CD4-positive, alpha-beta memory T cell (primary cell): ENCODE data around the gene VPS4A. TPM values are rescaled to one million over a fixed set of nuclear protein-coding genes. Genes with fewer than 3 reads are reported as not detected.

ENCODE experiments used
- CTCF ChIA-PET: fragments of 350-600 bp; sonication (Branson Sonifier 250); formaldehyde crosslinking; loops from one replicate; lab custom pipeline; 2021; ENCODE audit warnings: inconsistent platforms; ENCODE audit not compliant: partially characterized antibody; lab: Charles Lee
- POLR2A ChIA-PET: fragments of 350-600 bp; sonication (Branson Sonifier 250); formaldehyde crosslinking; loops from one replicate; lab custom pipeline; 2021; ENCODE audit not compliant: partially characterized antibody; lab: Charles Lee
- DNase-seq, 5 donors: peaks; one replicate each; pipeline versions ENCODE4 v3.0.0 to v3.0.0-alpha.2; 2020 to 2022; ENCODE audit warnings: mixed read lengths in 1 of 5
- H3K27ac ChIP-seq: one replicate; pipeline ENCODE4 v1.7.0; 2013; ENCODE audit warnings: low read depth, low read length
- H3K27me3 ChIP-seq: 2 replicates; pipeline ENCODE4 v1.7.0; 2013; ENCODE audit warnings: mild to moderate bottlenecking, low read length, moderate library complexity; ENCODE audit not compliant: insufficient read depth
- H3K36me3 ChIP-seq: 2 replicates; pipeline ENCODE4 v1.7.0; 2013; ENCODE audit warnings: mild to moderate bottlenecking, low read length, moderate library complexity; ENCODE audit not compliant: insufficient read depth
- H3K4me1 ChIP-seq: 2 replicates; pipeline ENCODE4 v1.7.0; 2013; ENCODE audit warnings: mild to moderate bottlenecking, low read length, moderate library complexity; ENCODE audit not compliant: insufficient read depth
- H3K4me3 ChIP-seq, 2 donors: one replicate each; pipeline ENCODE4 v1.7.0; 2013; ENCODE audit warnings: low read length in 2 of 2, mild to moderate bottlenecking in 1 of 2
- H3K9me3 ChIP-seq, 2 donors: one replicate each; pipeline ENCODE4 v1.7.0; 2013; ENCODE audit warnings: low read length in 2 of 2, control low read depth in 1 of 2; ENCODE audit not compliant: control insufficient read depth in 1 of 2
- H3K27ac Mint-ChIP-seq, 7 donors: one replicate each; pipeline ENCODE4 v1.8.0; 2020 to 2021; ENCODE audit warnings: mixed read lengths in 7 of 7, mild to moderate bottlenecking in 6 of 7, inconsistent platforms in 3 of 7, moderate library complexity in 3 of 7
- H3K27me3 Mint-ChIP-seq, 2 donors: one replicate each; pipeline ENCODE4 v1.8.0; 2020 to 2021; ENCODE audit warnings: mixed read lengths in 2 of 2
- H3K36me3 Mint-ChIP-seq, 2 donors: one replicate each; pipeline ENCODE4 v1.8.0; 2020 to 2021; ENCODE audit warnings: mixed read lengths in 2 of 2, inconsistent platforms in 1 of 2, mild to moderate bottlenecking in 1 of 2
- H3K4me1 Mint-ChIP-seq, 4 donors: one replicate each; pipeline ENCODE4 v1.8.0; 2020 to 2021; ENCODE audit warnings: mixed read lengths in 4 of 4, mild to moderate bottlenecking in 1 of 4
- H3K4me3 Mint-ChIP-seq, 8 donors: one replicate each; pipeline ENCODE4 v1.8.0; 2020 to 2021; ENCODE audit warnings: mixed read lengths in 8 of 8, mild to moderate bottlenecking in 7 of 8, moderate library complexity in 6 of 8, inconsistent platforms in 3 of 8
- H3K9me3 Mint-ChIP-seq, 8 donors: one replicate each; pipeline ENCODE4 v1.8.0; 2020 to 2021; ENCODE audit warnings: mixed read lengths in 8 of 8, mild to moderate bottlenecking in 5 of 8, inconsistent platforms in 3 of 8, moderate library complexity in 1 of 8
- intact Hi-C: fragments of 100-400 bp; cut with micrococcal nuclease; formaldehyde crosslinking; loops from one replicate; pipeline ENCODE4 v1.15.1; 2023
- polyA plus RNA-seq, 2 donors: library from polyadenylated mRNA; unstranded; fragments of 300-500 nt; fragmentation: Illumina TruSeq; gene quantifications; one replicate each; pipeline ENCODE4 v1.2.3, GENCODE V29; 2021
- total RNA-seq, 2 experiments: library from RNA; stranded (reverse); gene quantifications; one replicate each; pipeline ENCODE4 v1.2.3, GENCODE V29; 2021

Gene VPS4A
- total and polyA plus RNA-seq, 4 experiments from 2014 or later = 27.2 to 48.3 (median 44.0) TPM

DNA sequence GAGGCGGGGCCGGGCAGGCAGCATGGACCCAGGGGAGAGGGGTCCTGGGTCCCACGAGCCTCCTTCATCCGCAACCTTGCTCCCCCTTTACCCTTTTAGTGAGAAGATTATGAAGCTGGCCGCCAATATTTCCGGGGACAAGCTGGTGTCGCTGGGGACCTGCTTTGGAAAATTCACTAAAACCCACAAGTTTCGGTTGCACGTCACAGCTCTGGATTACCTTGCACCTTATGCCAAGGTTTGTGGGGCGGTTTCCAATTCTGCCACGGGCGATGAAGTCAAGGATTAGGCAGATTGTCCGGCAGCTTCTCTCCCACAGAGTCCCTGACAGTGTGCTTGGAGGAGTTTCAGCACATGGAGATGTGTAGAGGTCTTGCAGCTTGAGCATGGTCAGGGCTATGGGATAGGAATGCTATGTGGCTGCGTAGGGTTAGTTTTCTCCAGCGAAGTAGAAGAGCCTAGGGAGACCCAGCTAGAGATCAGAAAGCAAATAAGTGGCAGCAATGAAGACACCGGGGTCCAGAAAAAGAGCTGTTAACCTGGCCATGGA is 29.0 kb downstream of the VPS4A start:
- H3K27ac Mint-ChIP-seq = peak overlapping the region; percentile 96 to 100 (median 99)
- intact Hi-C loops = no loop called here
- Histone ChIP-seq H3K9me3 (no peaks in the 10 kb centered on the region), H3K4me3 (peak overlapping the region; percentile 77 to 97), H3K27me3 (no peaks in the 10 kb centered on the region), H3K36me3 (peaks cover 23% of the 10 kb centered on the region), H3K4me1 (peaks cover 39% of the 10 kb centered on the region), H3K27ac (peak overlapping the region; percentile 81)
- no peaks in the 10 kb centered on the region for H3K27me3 Mint-ChIP-seq
- H3K4me3 Mint-ChIP-seq = peak overlapping the region; percentile 96 to 100 (median 100)
- POLR2A ChIA-PET = interaction anchor here (0.6 to 5.0 kb wide), 6 partner anchors 12 to 224 kb away, joined by 3 to 116 read pairs (median 6); partner anchors contain the start of genes CHTF8, PDF, TERF2 and UTP4
- H3K9me3 Mint-ChIP-seq = no peaks in the 10 kb centered on the region
- H3K36me3 Mint-ChIP-seq = peaks cover 23 to 46% of the 10 kb centered on the region in 2 donors
- peak in 1 of 5 donors; percentile 47 for DNase-seq
- peaks cover 34 to 69% (median 48%) of the 10 kb centered on the region in 4 donors for H3K4me1 Mint-ChIP-seq
- CTCF ChIA-PET = interaction anchor here (0.8 to 2.2 kb wide), 6 partner anchors 11 to 41 kb away, joined by 3 to 9 read pairs (median 3); no protein-coding TSS in a partner anchor

DNA sequence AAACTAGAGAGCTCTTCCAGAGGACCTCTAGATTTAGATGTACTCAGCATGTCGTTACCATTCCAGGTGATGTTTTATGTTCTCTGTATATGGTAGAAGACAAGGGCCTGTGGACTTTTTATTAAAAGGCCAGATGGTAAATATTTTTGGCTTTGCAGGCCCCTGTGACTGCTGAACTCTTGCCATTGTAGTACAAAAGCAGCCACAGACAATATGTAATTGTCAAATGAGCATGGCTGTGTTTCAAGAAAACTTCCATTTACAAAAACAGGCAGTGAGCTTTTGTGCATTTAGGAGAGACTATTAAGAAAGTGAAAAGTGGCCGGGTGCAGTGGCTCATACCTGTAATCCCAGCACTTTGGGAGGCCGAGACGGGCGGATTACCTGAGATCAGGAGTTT is 33.0 kb downstream of the VPS4A start:
- no peak overlapping the region for H3K27ac Mint-ChIP-seq
- no peak overlapping the region for H3K4me3 ChIP-seq
- H3K9me3 ChIP-seq = no peaks in the 10 kb centered on the region
- H3K4me1 Mint-ChIP-seq = peaks cover 16 to 34% (median 27%) of the 10 kb centered on the region in 4 donors
- peaks cover 23% of the 10 kb centered on the region for H3K36me3 ChIP-seq
- no peak overlapping the region for H3K27ac ChIP-seq
- ChIA-PET POLR2A (no interaction called here), CTCF (no interaction called here)
- no peaks in the 10 kb centered on the region for H3K27me3 Mint-ChIP-seq
- no peak overlapping the region for H3K4me3 Mint-ChIP-seq
- DNase-seq = no peak
- H3K4me1 ChIP-seq = peaks cover 16% of the 10 kb centered on the region
- H3K9me3 Mint-ChIP-seq = no peaks in the 10 kb centered on the region
- no peaks in the 10 kb centered on the region for H3K27me3 ChIP-seq
- H3K36me3 Mint-ChIP-seq = peaks cover 16 to 40% of the 10 kb centered on the region in 2 donors
- intact Hi-C loops = no loop called here

DNA sequence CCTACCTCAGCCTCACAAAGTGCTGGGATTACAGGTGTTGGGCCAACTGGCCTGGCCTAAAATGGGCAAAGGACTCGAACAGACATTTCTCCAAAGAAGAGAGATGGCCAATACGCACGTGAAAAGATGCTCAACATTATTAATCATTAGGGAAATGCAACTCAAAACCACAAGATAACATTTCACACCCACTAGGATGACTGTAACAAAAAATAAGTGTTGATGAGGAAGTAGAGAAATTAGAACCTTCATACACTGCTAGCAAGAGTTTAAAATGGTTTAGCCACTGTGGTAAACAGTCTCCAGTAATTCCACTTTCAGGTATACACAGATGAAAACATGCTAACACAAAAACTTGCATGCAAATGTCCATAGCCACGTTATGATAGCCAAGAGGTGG is 34.8 kb downstream of the VPS4A start:
- H3K4me3 Mint-ChIP-seq = no peak overlapping the region
- peaks cover 7 to 17% (median 12%) of the 10 kb centered on the region in 4 donors for H3K4me1 Mint-ChIP-seq
- Histone ChIP-seq H3K36me3 (peaks cover 23% of the 10 kb centered on the region), H3K4me3 (no peak overlapping the region), H3K27me3 (no peaks in the 10 kb centered on the region), H3K9me3 (no peaks in the 10 kb centered on the region), H3K27ac (no peak overlapping the region), H3K4me1 (peaks cover 7% of the 10 kb centered on the region)
- CTCF ChIA-PET = no interaction called here
- peaks cover 13 to 35% of the 10 kb centered on the region in 2 donors for H3K36me3 Mint-ChIP-seq
- POLR2A ChIA-PET = no interaction called here
- no peaks in the 10 kb centered on the region for H3K9me3 Mint-ChIP-seq
- H3K27me3 Mint-ChIP-seq = no peaks in the 10 kb centered on the region
- peak overlapping the region in 1 of 7 donors; percentile 56 for H3K27ac Mint-ChIP-seq
- intact Hi-C loops = no loop called here
- no peak for DNase-seq

DNA sequence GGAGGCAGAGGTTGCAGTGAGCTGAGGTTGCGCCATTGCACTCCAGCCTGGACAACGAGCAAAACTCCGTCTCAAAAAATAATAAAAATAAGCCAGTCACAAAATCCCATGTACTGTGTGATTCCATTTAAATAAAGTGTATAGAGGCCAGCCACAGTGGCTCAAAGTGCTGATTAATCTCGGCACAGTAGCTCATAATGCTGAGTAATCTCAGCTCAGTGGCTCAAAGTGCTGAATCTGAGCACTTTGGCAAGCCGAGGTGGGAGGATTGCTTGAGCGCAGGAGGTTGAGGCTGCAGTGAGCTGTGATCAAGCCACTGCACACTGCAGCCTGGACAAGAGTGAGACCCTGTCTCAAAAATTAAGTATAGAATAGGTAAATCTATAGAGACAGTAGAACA is 35.5 kb downstream of the VPS4A start:
- no peaks in the 10 kb centered on the region for H3K9me3 Mint-ChIP-seq
- peaks cover 6 to 33% of the 10 kb centered on the region in 2 donors for H3K36me3 Mint-ChIP-seq
- H3K27me3 ChIP-seq = no peaks in the 10 kb centered on the region
- intact Hi-C loops = no loop called here
- no peaks in the 10 kb centered on the region for H3K4me1 ChIP-seq
- ChIA-PET POLR2A (no interaction called here), CTCF (no interaction called here)
- no peak for DNase-seq
- no peaks in the 10 kb centered on the region for H3K27me3 Mint-ChIP-seq
- H3K36me3 ChIP-seq = peaks cover 15% of the 10 kb centered on the region
- H3K9me3 ChIP-seq = no peaks in the 10 kb centered on the region
- H3K27ac Mint-ChIP-seq = peak overlapping the region in 1 of 7 donors; percentile 2
- no peak overlapping the region for H3K4me3 Mint-ChIP-seq
- H3K4me1 Mint-ChIP-seq = peaks cover 2 to 9% (median 5%) of the 10 kb centered on the region in 4 donors
- no peak overlapping the region for H3K4me3 ChIP-seq
- H3K27ac ChIP-seq = no peak overlapping the region

DNA sequence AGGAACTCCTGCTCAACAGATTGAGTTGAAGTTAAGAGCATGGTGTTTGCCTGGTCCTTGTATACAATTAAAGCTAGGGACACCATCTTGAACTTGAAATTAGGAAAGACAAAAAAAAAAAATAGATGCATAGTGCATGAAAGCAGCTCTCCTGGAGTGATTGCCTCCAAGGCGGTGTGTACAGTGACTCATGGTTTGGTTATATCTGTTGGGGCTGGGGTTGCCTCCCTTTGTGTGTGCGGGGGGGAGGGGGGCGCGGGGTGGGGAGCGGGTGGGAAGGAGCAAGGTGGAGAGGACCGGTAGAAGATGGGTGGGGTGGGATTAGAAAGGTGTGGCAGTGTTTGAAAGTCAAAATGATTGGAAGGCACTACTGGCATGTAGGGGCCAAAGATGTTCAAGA is 37.1 kb downstream of the VPS4A start:
- peaks cover 0 to 2% (median 0%) of the 10 kb centered on the region in 8 donors for H3K9me3 Mint-ChIP-seq
- peak overlapping the region in 1 of 7 donors; percentile 41 for H3K27ac Mint-ChIP-seq
- H3K9me3 ChIP-seq = no peaks in the 10 kb centered on the region
- ChIA-PET CTCF (no interaction called here), POLR2A (no interaction called here)
- no peak overlapping the region for H3K4me3 ChIP-seq
- DNase-seq = no peak
- H3K27me3 ChIP-seq = no peaks in the 10 kb centered on the region
- intact Hi-C loops = no loop called here
- H3K27ac ChIP-seq = no peak overlapping the region
- no peaks in the 10 kb centered on the region for H3K27me3 Mint-ChIP-seq
- H3K4me1 Mint-ChIP-seq = peaks cover 1 to 4% (median 3%) of the 10 kb centered on the region in 4 donors
- H3K36me3 Mint-ChIP-seq = peaks cover 5 to 36% of the 10 kb centered on the region in 2 donors
- H3K4me3 Mint-ChIP-seq = no peak overlapping the region
- H3K36me3 ChIP-seq = peaks cover 5% of the 10 kb centered on the region
- no peaks in the 10 kb centered on the region for H3K4me1 ChIP-seq

DNA sequence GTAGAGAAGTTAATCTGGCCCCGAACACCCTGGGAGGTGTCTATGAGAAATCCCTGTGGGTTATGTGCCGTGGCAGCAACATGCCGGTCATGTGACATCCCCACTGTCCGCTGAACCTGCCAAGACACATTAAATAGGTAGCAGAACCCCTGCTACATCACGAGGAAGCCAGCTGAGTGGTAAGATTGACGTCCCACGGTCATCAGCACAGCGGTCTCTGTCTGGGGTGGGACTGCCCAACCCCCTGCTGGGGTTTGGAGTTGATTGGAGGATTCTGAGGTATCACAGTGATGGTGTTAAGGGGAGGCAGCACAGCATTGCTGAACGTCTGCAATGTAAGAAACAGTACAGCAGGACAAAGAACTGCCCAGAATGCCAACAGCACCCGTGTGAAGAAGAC is 38.4 kb downstream of the VPS4A start:
- DNase-seq = no peak
- ChIA-PET POLR2A (no interaction called here), CTCF (no interaction called here)
- Mint-ChIP-seq H3K27me3 (no peaks in the 10 kb centered on the region), H3K9me3 (peaks cover 0 to 2% (median 0%) of the 10 kb centered on the region in 8 donors), H3K4me1 (peaks cover 0 to 4% (median 1%) of the 10 kb centered on the region in 4 donors), H3K27ac (no peak overlapping the region), H3K4me3 (no peak overlapping the region), H3K36me3 (peaks cover 4 to 34% of the 10 kb centered on the region in 2 donors)
- no peaks in the 10 kb centered on the region for H3K4me1 ChIP-seq
- no peaks in the 10 kb centered on the region for H3K9me3 ChIP-seq
- no peaks in the 10 kb centered on the region for H3K36me3 ChIP-seq
- intact Hi-C loops = no loop called here
- H3K4me3 ChIP-seq = no peak overlapping the region
- no peaks in the 10 kb centered on the region for H3K27me3 ChIP-seq
- H3K27ac ChIP-seq = no peak overlapping the region

DNA sequence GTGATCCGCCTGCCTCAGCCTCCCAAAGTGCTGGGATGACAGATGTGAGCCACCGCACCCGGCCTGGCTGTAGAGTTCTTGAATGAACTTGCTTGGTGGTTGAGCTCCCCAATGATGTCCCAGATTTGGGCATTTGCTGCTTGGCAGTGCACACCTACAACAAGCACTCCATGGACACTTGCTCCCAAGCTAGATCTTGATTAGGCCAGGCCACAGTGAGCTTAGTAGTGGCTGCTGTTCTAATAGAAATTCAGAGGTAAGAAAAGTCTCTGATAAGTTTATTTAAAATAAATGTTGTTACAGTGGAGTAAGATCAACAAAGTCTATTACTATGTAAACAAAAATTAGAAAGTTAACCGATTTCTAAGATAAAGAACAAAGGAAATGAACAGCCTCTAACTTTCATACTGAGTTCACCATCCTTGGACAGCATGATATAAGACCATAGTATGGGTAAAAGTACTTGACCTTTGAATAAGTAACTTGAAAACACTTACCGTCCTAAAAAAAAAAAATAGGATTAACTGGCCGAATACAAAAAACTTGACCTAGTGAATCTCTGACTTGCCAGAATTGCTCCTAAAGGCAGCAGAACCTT is 39.5 kb downstream of the VPS4A start:
- Mint-ChIP-seq H3K4me3 (no peak overlapping the region), H3K27me3 (no peaks in the 10 kb centered on the region), H3K27ac (peak overlapping the region in 1 of 7 donors; percentile 68), H3K36me3 (peaks cover 7 to 40% of the 10 kb centered on the region in 2 donors), H3K4me1 (peaks cover 0 to 4% (median 1%) of the 10 kb centered on the region in 4 donors), H3K9me3 (peaks cover 0 to 2% (median 0%) of the 10 kb centered on the region in 8 donors)
- intact Hi-C loops = no loop called here
- ChIA-PET CTCF (no interaction called here), POLR2A (interaction anchor here (0.6 to 0.7 kb wide), 2 partner anchors 339 to 411 kb away, joined by 3 to 6 read pairs; partner anchors contain the start of gene WWP2)
- Histone ChIP-seq H3K27me3 (no peaks in the 10 kb centered on the region), H3K27ac (no peak overlapping the region), H3K36me3 (no peaks in the 10 kb centered on the region), H3K4me3 (no peak overlapping the region), H3K9me3 (no peaks in the 10 kb centered on the region), H3K4me1 (no peaks in the 10 kb centered on the region)
- no peak for DNase-seq
